HG03469 (cell line): ENCODE data around the gene DYDC1.
A peak's percentile ranks its signal among the peaks of the same experiment; 100 is the strongest.
"Not testable (repeated sequence)": the region's sequence is repeated elsewhere in the genome, so short reads cannot be mapped to it uniquely, and the experiment has no call there.

Source experiments
- ATAC-seq: cut with Tn5 transposase; IDR thresholded peaks from one replicate; pipeline ENCODE4 v1.9.1; 2021; ENCODE audit warnings: mild to moderate bottlenecking, moderate library complexity, moderate number of reproducible peaks; ENCODE audit not compliant: unreplicated experiment

DYDC1 gene

DNA sequence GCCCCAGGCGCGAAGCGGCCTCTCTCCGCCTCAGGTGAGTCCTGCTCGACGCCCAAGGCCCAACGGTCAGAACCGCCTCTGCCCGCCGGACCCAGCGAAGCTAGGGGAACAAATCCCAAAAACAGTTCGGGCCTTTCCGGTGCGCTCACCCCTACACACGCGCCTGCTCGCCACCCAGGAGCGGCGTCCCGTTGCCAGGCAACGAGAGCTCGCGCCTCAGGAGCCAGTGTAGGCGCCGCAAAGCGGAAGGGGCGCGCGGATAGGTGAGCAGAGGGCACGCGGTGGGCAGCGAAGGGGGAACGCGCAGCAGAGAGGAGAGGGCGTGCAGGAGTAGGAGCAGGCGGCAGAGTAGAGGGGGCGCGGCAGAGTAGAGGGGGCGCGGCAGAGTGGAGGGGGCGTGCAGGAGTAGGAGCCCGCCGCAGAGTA lies at the start of gene DYDC1, which contains the start of gene DYDC2:
Gene DYDC1, minus strand, starts transcription at position 193 of the 426 bp plus-strand sequence. CDS start 4,154 bp downstream, outside the sequence.
Gene DYDC2, plus strand, starts transcription at position 219 of the 426 bp plus-strand sequence. CDS start 5,663 bp downstream, outside the sequence.
- ATAC-seq = no peak

DNA sequence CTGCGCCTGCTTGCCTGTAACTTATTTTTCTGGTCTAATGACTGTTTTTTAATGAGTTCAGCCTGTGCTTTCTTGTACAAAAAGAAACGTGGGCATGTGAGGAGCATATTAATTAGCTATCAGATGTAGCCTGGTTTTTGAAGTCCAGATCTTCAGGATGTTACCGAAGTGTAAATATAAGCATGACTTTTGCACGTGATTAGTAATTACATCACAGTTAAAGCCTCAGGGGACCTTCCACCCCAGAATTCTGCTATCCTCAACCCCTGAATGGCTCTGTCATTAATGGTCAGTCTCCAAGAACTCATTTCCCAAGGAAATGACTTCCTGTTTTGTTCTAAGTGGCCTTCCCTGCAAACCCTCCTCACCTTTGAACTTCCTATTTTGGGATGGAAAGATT lies 49.6 kb upstream of the DYDC1 start:
- ATAC-seq = no peak

DNA sequence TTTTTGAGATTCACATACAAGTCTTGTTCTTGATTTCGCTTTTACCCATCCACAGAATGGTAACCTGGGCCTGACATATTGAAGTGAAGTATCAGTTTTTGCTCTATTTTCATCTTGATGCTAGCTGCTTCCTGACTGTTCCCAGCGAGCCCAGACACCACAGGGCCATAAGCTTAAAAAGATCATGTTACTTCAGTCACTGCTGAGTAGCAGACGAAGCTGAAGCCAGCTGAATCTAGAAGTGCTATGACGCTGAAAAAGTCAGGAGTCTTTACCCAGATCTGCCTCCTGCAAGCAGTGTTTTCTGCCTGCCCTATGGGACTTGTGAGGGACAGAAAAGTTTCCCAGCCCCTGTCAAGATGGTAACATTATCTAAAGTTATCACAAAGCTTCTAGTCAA lies 49.1 kb upstream of the DYDC1 start:
- ATAC-seq = no peak

- no peak for ATAC-seq
Measured at GRCh38 chr10:80405035-80405434, 48.5 kb upstream of the DYDC1 start.

GRCh38 chr10:80400136-80400804 lies 43.7 kb upstream of the DYDC1 start:
- no peak for ATAC-seq

DNA sequence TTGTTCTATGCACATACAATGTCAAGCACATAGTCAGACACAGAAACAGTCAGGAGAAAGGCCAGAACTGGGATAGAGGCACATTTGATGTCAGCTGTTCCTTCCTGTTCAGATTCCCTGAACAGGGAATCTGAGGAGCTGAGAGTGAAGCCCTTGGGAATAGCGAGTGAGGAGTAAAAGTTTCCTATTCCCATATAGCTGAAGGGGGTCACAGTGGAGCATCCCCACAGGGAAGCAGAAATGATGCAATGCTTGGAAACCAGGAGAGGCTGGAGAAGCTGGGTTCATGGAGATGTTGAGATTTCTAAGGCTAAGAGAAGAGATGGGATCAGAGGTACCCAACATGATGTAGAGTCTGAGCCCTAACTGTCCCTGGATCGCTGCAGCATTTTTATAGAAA lies 40.5 kb upstream of the DYDC1 start:
- ATAC-seq = no peak

DNA sequence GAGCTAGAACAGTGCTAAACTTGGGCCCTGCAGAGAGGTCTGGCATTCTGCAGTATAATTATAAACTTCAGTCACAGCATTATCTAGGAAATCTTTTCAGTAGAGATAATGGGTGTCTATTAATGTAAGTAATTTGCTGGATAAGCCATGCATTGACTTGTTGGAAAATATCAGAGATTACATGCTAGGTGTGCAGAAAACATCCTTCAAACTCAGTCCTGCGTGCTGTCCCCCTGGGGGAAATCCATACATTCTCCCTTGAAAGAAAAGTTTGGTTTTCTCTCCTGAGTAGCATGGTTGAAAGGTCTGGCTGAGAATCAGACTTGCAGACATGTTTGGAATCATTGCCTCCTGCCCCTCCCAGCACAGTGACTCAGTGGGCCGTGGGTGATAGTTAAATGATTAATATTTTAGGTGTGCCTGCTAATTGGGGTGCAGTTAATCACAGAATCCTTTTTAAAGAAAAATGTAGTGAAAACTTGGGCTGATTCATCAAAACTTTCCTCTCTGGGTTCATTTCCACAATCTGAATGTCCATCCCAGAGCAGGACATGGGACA lies 37.9 kb upstream of the DYDC1 start:
- no peak for ATAC-seq

GRCh38 chr10:80392250-80392649 lies 35.7 kb upstream of the DYDC1 start:
- ATAC-seq = no peak

GRCh38 chr10:80390740-80391139 lies 34.2 kb upstream of the DYDC1 start:
- no peak for ATAC-seq

- ATAC-seq = peak; percentile 64
Measured at GRCh38 chr10:80382989-80383388, 26.4 kb upstream of the DYDC1 start.

- ATAC-seq = no peak
Measured at GRCh38 chr10:80380185-80380584, 23.6 kb upstream of the DYDC1 start.

- ATAC-seq = no peak
Measured at GRCh38 chr10:80379701-80380100, 23.1 kb upstream of the DYDC1 start.

DNA sequence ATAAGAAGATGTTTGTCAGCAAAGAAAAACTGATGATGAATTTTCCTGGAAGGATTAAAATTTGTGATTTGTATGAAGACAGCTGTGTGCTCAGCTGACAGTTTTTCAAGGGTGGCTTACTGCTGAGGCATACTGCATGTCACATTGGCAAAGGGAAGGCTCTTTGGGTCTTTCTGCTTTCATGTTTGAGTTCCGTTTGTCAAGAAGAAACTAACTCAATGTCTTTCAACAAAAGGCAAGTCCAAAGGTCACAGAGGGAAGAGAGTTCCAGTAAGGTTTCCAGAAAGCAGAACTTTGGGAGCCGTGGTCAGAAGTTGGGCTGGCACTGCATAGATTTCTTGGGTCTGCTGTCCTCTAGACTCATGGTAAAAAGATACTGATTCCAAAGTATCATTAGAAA lies 16.9 kb upstream of the DYDC1 start:
- ATAC-seq = no peak

DNA sequence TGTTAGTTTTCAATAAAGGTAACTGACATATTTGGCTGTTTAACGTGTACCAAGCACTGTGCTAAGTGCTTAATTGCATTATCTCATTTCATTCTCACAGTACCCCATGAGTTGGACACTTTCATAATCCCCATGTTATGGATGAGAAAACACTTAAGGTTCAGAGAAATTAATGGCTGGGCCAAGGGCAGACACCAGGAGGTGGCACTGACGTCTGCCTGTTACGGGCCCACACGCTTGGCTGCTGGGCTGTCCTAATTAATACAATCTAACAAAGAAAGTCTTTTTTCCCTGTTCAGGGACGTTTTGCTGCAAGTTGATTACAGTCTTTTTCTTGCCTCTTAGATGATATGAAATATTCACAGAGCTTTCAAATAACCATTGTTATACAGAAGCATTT lies 16.1 kb upstream of the DYDC1 start:
- no peak for ATAC-seq

GRCh38 chr10:80371467-80371866 lies 14.9 kb upstream of the DYDC1 start:
- no peak for ATAC-seq

DNA sequence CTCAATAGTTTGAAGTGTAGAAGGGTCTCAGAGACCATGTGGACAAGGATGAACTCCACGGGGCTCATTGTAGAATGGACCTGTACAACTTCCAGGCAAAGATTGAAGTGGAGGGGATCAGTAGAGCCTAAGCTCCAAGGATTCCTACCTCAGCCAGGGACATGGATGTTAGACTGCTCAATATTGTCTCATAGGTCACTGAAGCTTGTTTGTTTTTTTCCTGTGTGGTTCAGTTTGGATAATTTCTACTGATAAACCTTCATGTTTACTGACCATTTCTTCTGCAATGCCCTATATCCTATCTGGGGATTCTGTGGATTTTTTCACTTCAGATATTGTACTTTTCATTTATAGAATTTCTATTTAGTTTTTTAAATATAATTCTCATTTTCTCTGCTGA lies 9.0 kb upstream of the DYDC1 start:
- ATAC-seq = no peak

GRCh38 chr10:80359644-80360043 lies 3.1 kb upstream of the DYDC1 start:
- ATAC-seq = no peak

DNA sequence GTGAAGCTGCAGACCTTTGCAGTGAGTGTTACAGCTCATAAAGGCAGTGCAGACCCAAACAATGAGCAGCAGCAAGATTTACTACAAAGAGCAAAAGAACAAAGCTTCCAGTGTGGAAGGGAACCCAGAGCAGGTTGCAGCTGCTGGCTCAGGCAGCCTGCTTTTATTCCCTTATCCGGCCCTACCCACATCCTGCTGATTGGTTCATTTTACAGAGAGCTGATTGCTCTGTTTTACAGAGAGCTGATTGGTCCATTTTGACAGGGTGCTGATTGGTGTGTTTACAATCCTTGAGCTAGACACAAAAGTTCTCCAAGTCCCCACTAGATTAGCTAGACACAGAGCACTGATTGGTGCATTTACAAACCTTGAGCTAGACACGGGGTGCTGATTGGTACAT lies 2.4 kb upstream of the DYDC1 start:
- not testable (repeated sequence) for ATAC-seq

DNA sequence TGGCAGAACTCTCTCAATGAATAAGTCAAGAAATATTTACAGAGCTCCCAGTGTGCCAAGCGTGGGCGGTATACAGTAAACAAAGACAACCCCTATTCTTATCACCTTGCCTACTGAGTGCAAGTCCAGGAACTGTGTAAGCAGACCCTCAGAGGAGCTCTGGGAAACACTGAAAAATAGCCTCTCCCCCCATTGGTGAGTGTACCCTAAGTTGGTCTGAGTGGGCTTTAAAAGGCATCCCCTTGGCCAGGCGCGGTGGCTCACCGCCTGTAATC lies 1.2 kb upstream of the DYDC1 start:
- ATAC-seq = no peak

- ATAC-seq = no peak
Measured at GRCh38 chr10:80356989-80357850, 665 bp upstream of the DYDC1 start.

DNA sequence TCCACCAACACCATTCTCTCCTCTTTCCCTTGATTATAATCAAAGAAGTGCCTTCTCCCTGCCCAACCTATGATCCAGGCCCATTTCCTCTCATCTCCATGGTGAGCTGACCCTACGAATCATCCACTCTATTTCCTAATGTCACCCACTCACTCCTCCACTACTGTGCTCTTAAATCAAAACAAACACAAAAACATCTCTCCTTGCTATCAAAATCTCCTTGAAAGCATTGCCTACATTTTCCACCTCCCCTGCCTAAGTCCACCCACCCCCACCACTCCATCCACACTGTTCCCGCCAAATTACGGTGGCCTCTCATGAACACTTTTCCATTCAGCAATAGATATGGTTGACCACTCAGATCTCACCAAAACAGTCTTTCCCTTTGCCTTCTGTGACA lies 5.3 kb downstream of the DYDC1 start:
- ATAC-seq = no peak

DNA sequence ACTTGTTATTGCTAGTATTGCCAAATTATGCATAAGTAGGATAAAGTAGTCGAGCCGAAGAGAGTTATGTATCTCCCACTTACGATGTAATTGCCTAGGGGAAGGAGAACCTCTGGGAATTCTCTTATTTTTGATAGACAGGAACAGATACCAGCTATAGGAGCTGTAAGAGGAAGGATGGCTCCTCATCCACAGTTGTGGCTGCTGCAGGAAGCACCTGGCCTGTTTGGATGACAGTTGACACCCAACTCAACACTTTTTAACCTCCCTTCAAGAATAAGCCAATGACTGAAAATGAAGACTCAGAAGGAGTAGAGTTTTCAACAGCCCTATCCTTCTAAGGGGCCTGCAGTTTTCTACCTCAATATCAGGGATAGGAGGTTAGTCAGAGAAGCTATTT lies 6.3 kb downstream of the DYDC1 start:
- no peak for ATAC-seq
